ENCODE measurements around the gene CFAP221. TPM values are rescaled to one million over a fixed set of nuclear protein-coding genes. Genes with fewer than 3 reads are reported as not detected.

Gene CFAP221
- total RNA-seq, 1 donor from 2014 or later, result not detected

DNA sequence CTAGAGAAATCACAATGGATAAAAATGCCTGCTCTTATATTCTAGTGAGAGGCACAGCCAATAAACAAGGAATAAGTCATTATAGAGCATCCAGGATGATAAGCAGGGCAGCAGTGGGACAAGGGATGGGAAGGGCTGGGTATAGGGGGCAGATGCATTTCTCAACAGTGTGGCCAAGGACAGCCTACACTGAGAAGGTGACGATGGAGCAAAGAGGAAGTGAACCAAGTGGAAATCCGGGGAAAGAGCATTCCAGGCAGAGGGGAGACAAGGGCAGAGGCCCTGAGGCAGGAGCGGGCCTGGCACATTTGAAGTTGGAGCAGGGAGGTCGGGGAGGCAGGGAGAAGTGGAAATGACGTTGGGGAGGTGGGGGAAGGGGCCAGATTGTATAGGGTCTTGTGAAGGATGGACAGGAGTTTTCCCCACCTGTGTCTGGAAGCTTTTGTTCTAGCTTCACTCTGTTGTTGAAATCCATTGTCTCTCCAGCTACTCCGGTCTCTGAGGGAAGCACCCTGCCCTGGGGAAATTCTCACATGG lies 152.3 kb downstream of the CFAP221 start:
- no peak overlapping the region for H3K4me3 ChIP-seq
- H3K27me3 ChIP-seq, result no peaks in the 10 kb centered on the region
- TF ChIP-seq, protein P1, sequence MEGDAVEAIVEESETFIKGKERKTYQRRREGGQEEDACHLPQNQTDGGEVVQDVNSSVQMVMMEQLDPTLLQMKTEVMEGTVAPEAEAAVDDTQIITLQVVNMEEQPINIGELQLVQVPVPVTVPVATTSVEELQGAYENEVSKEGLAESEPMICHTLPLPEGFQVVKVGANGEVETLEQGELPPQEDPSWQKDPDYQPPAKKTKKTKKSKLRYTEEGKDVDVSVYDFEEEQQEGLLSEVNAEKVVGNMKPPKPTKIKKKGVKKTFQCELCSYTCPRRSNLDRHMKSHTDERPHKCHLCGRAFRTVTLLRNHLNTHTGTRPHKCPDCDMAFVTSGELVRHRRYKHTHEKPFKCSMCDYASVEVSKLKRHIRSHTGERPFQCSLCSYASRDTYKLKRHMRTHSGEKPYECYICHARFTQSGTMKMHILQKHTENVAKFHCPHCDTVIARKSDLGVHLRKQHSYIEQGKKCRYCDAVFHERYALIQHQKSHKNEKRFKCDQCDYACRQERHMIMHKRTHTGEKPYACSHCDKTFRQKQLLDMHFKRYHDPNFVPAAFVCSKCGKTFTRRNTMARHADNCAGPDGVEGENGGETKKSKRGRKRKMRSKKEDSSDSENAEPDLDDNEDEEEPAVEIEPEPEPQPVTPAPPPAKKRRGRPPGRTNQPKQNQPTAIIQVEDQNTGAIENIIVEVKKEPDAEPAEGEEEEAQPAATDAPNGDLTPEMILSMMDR (IDR thresholded peaks at IDR 0.05), result no peak
- H3K36me3 ChIP-seq, result no peaks in the 10 kb centered on the region
- DNase-seq (ENCODE audit: low spot score in 2 of 2), result no peak
- intact Hi-C loops (cut with DNase I), result no loop called here
- H3K9me3 ChIP-seq, result no peaks in the 10 kb centered on the region
- no peaks in the 10 kb centered on the region for H3K4me1 ChIP-seq
- no peak overlapping the region for H3K27ac ChIP-seq

DNA sequence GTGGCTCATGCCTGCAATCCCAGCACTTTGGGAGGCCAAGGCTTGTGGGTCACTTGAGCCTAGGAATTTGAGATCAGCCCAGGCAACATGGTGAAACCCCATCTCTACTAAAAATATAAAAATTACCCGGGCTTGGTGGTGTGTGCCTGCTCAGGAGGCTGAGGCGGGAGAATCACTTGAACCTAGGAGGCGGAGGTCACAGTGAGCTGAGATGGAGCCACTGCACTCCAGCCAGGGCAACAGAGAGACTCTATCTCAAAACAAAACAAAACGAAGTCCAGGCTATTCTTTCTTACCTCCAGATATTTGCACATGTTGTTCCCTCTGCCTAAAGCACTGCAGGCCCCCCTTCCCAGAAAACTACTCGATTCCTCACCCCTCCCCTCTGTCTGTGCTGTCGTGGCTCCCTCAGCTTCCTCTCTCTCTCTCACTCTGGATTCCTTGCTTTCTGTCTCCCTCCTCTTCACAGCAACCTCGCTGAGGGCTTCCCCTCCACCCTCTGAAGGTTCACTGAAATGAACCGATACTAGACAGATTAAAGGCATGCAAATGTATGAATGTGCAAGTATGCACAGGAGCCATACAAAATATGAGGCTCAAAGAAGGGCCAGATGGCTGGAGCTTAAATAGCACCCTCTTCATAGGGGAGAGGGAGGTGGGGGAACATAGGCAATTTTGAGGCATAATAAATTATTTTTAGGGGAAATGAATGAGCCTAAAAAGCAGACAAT lies 153.2 kb downstream of the CFAP221 start:
- no peak overlapping the region for H3K27ac ChIP-seq
- intact Hi-C loops (cut with DNase I), result no loop called here
- TF ChIP-seq, protein P1 (IDR thresholded peaks at IDR 0.05), result no peak
- no peaks in the 10 kb centered on the region for H3K36me3 ChIP-seq
- H3K4me3 ChIP-seq, result no peak overlapping the region
- H3K27me3 ChIP-seq, result no peaks in the 10 kb centered on the region
- DNase-seq (ENCODE audit: low spot score in 2 of 2), result no peak
- no peaks in the 10 kb centered on the region for H3K4me1 ChIP-seq
- no peaks in the 10 kb centered on the region for H3K9me3 ChIP-seq

DNA sequence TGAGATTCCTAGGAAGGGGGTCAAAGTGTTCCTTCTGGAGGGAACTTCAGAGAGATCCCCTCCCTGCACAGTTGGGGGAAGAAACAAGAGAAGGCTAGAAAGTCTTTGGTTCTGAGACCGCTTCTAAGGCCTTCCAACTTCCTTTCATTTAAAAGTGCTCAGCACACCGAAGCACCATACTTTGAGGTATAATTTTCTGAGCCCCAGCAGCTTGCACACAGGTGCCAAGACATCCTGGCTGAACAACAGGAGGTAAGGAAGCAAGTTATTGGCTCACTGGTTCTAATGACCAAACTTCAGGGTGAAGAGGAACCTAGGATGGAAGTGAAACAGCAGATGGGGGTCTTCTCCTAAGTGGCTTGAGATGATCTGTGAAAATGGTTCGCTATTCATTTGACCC lies 154.0 kb downstream of the CFAP221 start:
- Histone ChIP-seq H3K27ac (no peak overlapping the region), H3K36me3 (no peaks in the 10 kb centered on the region)

DNA sequence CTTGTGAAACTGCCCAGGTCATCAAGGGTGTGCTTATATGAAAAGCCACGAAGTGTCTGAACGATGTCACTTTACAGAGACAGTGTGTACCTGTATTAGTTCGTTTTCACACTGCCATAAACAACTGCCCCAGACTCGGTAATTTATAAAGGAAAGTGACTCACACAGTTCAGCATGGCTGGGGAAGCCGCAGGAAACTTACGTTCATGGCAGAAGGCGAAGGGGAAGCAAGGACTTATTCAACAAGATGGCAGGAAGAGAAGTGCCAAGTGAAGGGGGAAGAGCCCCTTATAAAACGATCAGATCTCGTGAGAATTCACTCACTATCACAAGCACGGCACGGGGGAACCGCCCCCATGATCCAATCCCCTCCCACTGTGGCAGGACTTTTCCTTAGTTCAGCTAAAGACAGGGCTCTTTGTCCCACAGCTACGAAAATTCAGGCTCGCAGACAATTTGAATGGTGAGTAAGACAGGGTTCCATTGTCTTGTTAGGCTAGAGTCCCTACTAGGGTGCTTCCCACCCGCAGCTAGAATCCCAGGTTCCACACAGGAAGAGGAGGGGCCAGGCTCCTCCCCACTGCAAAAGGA lies 154.9 kb downstream of the CFAP221 start:
- TF ChIP-seq, protein P1 (IDR thresholded peaks at IDR 0.05), result no peak
- intact Hi-C loops (cut with DNase I), result no loop called here
- no peaks in the 10 kb centered on the region for H3K4me1 ChIP-seq
- DNase-seq (ENCODE audit: low spot score in 2 of 2), result no peak
- H3K9me3 ChIP-seq, result no peaks in the 10 kb centered on the region
- no peak overlapping the region for H3K27ac ChIP-seq
- H3K27me3 ChIP-seq, result no peaks in the 10 kb centered on the region
- H3K4me3 ChIP-seq, result no peak overlapping the region
- no peaks in the 10 kb centered on the region for H3K36me3 ChIP-seq

More for the DNA sequence above, 154.0 kb downstream of the CFAP221 start:
- DNase-seq (ENCODE audit: low spot score in 2 of 2), result no peak
- no peaks in the 10 kb centered on the region for H3K27me3 ChIP-seq
- H3K4me1 ChIP-seq, result no peaks in the 10 kb centered on the region
- TF ChIP-seq, protein P1 (IDR thresholded peaks at IDR 0.05), result no peak
- no peaks in the 10 kb centered on the region for H3K9me3 ChIP-seq
- intact Hi-C loops (cut with DNase I), result no loop called here
- H3K4me3 ChIP-seq, result no peak overlapping the region

DNA sequence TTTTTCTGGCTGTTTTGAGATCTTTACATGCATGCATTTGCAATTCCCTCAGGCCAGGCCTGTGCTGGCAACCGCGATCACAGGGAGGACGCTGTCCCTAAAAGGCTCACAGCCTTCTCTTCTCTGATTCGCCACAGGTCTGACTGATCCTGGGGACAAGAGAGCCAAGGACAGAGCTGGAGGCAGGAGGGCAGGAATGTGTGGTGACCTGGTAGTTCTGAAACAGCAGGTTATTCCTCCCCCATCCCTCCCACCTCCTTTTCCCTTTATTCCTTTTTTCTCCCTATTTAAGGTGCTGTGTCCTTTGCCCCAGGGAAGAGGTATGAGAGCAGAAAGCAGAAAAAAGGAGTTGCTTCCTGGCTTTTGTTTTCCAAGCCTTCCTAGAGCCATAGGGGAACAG lies 156.6 kb downstream of the CFAP221 start:
- no peaks in the 10 kb centered on the region for H3K4me1 ChIP-seq
- no peak overlapping the region for H3K27ac ChIP-seq
- H3K4me3 ChIP-seq, result no peak overlapping the region
- intact Hi-C loops (cut with DNase I), result loop anchor here (5.0 kb wide), 1 partner anchor 611 kb away; no protein-coding TSS in a partner anchor
- no peaks in the 10 kb centered on the region for H3K9me3 ChIP-seq
- TF ChIP-seq, protein P1 (IDR thresholded peaks at IDR 0.05), result no peak
- no peaks in the 10 kb centered on the region for H3K27me3 ChIP-seq
- DNase-seq (ENCODE audit: low spot score in 2 of 2), result no peak
- H3K36me3 ChIP-seq, result no peaks in the 10 kb centered on the region

All from ascending aorta (tissue), 2 donors.